GM20000 (cell line): ENCODE data around the gene NCOA7.
"Not testable (repeated sequence)": the region's sequence is repeated elsewhere in the genome, so short reads cannot be mapped to it uniquely, and the experiment has no call there.

Experiments used
- DNase-seq: peaks from one replicate; pipeline ENCODE4 v3.0.0; 2012; ENCODE audit warnings: low spot score
- TF ChIP-seq, protein P1 (sequence below): IDR thresholded peaks from 2 replicates; pipeline ENCODE4 v1.5.1; 2012; ENCODE audit warnings: mild to moderate bottlenecking, control low read depth; ENCODE audit errors: extremely low read depth, missing control alignments

NCOA7 gene

GRCh38 chr6:125931733-125932450 lies 141.1 kb downstream of the NCOA7 start:
- TF ChIP-seq, protein P1, sequence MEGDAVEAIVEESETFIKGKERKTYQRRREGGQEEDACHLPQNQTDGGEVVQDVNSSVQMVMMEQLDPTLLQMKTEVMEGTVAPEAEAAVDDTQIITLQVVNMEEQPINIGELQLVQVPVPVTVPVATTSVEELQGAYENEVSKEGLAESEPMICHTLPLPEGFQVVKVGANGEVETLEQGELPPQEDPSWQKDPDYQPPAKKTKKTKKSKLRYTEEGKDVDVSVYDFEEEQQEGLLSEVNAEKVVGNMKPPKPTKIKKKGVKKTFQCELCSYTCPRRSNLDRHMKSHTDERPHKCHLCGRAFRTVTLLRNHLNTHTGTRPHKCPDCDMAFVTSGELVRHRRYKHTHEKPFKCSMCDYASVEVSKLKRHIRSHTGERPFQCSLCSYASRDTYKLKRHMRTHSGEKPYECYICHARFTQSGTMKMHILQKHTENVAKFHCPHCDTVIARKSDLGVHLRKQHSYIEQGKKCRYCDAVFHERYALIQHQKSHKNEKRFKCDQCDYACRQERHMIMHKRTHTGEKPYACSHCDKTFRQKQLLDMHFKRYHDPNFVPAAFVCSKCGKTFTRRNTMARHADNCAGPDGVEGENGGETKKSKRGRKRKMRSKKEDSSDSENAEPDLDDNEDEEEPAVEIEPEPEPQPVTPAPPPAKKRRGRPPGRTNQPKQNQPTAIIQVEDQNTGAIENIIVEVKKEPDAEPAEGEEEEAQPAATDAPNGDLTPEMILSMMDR: no peak
- DNase-seq: peak; percentile 32

GRCh38 chr6:125932451-125932795 lies 141.7 kb downstream of the NCOA7 start:
- TF ChIP-seq, protein P1: no peak
- no peak for DNase-seq

DNA sequence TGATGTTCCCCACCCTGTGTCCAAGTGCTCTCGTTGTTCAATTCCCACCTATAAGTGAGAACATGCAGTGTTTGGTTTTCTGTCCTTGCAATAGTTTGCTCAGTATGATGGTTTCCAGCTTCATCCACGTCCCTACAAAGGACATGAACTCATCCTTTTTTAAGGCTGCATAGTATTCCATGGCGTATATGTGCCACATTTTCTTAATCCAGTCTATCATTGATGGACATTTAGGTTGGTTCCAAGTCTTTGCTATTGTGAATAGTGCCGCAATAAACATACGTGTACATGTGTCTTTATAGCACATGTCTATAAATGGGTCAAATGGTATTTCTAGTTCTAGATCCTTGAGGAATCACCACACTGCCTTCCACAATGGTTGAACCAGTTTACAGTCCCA lies 144.8 kb downstream of the NCOA7 start:
- not testable (repeated sequence) for DNase-seq

DNA sequence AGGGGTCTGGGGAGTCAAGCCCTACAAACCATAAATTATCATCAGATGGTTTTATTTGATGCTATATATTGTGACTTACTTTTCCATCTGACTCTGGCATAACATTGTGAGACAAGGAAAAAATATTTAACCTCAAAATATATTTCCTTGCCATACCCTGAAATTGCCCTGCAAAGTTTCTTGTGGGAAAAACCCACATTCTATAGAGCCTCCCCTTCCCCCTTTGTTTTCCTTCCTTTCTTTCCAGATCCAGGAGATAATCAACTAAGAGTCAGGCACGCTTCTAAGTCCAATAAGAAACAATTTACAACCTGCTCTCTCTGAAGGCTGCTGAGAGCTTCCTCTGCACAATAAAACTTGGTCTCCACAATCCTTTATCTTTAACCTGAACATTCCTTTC lies 148.3 kb downstream of the NCOA7 start:
- TF ChIP-seq, protein P1: no peak
- no peak for DNase-seq

DNA sequence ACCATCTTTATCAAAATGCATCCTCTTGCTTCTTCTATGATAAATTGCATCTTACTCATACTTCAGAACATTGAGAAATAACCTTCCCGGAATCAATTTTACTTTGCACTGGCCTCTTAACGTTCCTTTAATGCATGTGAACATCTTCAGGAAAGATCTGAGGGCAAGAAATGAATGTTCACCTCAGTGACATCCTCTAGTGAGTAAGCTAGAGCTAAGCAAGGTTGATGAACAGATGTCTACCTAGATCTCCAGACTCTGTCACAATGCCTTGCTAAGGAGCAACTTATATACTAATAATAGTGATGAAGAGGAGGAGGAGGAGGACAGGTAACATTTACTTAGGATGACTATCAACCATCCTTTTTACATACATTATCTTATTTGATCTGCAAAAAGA lies 149.0 kb downstream of the NCOA7 start:
- TF ChIP-seq, protein P1: no peak
- DNase-seq: no peak

GRCh38 chr6:125940247-125941041 lies 149.7 kb downstream of the NCOA7 start:
- DNase-seq: no peak
- TF ChIP-seq, protein P1: no peak

DNA sequence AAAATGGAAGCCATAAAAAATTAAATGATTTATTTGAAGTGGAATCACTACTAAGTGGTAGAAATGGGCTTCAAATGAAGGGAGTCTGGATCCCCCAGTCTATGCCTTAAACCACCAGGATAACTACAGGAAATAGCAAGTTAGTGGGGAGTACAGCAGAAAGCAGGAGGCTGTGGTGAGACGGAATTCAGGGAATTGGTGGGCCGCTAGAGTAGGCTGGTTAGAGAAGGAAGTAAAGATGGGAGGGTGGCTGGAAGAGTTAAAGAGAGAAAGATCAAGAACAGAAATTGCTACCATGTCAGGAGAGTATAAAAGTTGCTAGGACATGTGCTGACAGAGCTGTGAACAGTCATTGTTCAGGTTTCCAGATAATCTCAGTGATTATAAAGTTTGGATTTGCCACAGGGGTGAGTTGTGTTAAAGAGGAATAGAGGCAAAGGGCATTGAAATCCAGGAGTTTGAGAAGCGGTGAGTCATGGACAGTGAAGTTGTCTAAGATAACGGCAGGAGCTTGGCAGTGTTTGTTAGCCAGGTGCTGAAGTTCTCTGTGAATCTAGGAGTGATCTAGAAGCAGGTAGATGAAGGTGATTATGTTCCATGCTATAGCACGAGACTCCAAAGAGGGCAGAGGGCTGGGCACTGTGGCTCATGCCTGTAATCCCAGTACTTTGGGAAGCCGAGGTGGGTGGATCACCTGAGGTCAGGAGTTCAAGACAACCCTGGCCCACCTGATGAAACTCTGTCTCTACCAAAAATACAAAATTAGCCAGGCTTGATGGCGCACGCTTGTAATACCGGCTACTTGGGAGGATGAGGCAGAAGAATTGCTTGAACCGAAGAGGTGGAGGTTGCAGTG lies 152.1 kb downstream of the NCOA7 start:
- TF ChIP-seq, protein P1: no peak
- DNase-seq: no peak
